Medulla oblongata (tissue), 1 donor: Measurements from ENCODE around the gene P2RX6.
"Not testable (repeated sequence)": the region's sequence is repeated elsewhere in the genome, so short reads cannot be mapped to it uniquely, and the experiment has no call there.

Experiments used
- DNase-seq: peaks from one replicate; pipeline ENCODE4 v3.0.0-alpha.2; 2015; ENCODE audit errors: extremely low spot score

The P2RX6 gene

GRCh38 chr22:21031545-21032036 lies 16.6 kb downstream of the P2RX6 start:
- no peak for DNase-seq

DNA sequence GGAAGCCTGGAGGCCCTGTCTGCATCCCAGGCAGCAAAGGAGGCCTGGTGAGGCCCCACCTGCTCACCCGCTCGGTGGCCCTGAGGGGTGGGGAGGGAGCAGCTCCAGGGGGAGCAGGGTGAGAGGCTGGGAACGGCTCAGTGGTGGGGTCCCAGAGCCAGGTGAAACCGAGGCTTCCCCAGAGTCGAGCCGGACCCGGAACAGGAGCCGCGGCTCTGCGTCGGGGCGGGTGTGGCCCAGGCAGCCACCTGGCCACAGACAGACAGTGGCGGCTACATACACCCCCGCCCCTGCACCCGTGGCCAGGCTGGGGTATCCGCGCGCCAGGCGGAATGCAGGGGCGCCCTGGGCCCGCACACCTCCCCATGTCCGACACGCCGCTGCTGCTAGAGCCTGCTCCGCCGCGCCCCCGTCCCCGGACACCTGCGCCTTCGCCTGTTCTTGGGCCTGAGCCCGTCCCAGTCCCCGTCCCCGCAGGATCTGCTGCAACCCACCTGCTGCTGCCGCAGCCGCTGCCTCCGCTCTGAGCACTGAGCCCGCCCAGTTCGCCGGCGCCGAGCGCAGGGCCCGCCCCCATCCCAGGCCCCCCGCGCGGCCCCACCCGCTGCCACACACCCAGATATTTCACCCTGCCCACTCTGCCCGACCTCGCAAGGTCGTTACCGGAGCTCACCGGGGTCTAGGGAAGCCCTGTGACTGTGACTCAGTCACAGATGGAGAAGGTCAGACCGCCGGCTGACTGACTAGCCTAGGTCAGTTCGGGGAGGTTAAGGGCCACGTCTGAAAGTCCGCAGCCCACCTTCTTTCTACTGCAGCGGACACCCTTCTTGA lies 17.3 kb downstream of the P2RX6 start, which contains the start of gene SLC7A4:
SLC7A4 (minus strand) TSS at position 525 of the 831 bp plus-strand sequence. CDS start 749 bp downstream, outside the sequence.
- DNase-seq, result no peak

- no peak for DNase-seq
Measured at GRCh38 chr22:21032868-21033688, 18.1 kb downstream of the P2RX6 start.

GRCh38 chr22:21033895-21034294 lies 18.9 kb downstream of the P2RX6 start:
- DNase-seq, result no peak

- DNase-seq, result no peak
Measured at GRCh38 chr22:21034989-21035388, 20.0 kb downstream of the P2RX6 start.

GRCh38 chr22:21038405-21038804 lies 23.4 kb downstream of the P2RX6 start:
- DNase-seq, result peak; percentile 10

DNA sequence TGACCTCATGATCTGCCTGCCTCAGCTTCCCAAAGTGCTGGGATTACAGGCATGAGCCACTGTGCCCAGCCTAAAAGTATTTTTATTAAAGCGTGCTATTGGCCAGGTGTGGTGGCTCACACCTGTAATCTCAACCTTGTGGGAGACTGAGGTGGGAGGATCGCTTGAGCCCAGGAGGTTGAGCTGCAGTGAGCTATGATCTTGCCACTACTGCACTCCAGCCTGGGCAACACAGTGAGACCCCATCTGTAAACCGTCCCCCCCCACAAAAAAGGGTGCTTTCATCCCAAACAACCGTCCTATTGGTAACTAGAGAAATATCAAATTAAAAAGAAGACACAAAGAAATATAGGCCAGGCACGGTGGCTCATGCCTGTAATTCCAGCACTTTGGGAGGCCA lies 24.2 kb downstream of the P2RX6 start:
- DNase-seq, result not testable (repeated sequence)

DNA sequence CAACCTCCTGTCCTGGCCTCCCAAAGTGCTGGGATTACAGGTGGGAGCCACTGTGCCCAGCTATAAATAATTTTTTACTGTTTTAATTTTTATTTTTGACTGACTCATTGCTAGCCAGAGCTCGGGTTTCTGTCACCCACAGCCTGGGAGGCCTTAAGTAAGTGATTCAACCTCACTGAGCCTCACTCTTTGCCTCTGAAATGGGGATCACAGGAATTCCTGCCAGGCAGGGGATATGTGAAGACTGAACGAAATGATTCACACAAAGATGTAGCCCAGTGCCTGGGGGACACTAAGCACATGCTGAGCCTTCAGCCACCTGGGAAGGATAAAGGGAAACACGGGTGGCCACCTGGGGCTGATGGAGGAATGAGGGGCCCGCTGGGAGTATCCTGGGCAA lies 27.0 kb downstream of the P2RX6 start:
- no peak for DNase-seq

- no peak for DNase-seq
Measured at GRCh38 chr22:21042978-21043859, 28.3 kb downstream of the P2RX6 start.

GRCh38 chr22:21043860-21044535 lies 29.0 kb downstream of the P2RX6 start:
- DNase-seq, result no peak

DNA sequence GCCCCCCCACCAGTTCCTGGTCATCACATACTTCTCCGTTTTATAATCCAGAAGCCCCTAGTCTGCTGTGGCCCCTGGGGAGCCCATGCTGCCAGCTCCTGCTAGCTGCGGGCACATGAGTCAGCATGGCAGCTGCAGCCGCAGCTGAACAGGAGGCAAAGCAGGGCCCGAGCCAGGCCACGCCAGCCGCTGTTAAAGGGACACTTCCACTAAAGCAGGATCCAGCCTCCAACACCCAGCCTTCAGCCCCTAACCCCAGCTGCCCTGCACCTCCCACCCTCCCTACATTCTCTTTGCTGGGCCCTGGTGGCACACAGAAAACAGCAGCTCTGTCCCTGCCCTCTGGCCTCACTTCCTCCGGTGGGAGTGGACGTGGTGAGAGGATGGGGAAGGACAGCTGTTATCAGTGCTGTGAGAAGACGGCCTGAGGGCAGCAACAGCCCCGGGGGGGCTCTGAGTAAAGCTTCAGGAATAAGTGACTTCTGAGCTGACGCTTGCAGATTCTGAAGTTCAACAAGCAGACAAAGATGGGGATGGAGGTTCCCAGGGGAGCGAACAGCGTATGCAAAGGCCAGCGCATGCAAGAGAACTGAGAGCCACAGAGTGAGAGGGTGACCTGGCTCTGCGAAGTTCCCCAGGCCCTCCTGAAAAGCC lies 30.1 kb downstream of the P2RX6 start:
- peak; percentile 12 for DNase-seq

DNA sequence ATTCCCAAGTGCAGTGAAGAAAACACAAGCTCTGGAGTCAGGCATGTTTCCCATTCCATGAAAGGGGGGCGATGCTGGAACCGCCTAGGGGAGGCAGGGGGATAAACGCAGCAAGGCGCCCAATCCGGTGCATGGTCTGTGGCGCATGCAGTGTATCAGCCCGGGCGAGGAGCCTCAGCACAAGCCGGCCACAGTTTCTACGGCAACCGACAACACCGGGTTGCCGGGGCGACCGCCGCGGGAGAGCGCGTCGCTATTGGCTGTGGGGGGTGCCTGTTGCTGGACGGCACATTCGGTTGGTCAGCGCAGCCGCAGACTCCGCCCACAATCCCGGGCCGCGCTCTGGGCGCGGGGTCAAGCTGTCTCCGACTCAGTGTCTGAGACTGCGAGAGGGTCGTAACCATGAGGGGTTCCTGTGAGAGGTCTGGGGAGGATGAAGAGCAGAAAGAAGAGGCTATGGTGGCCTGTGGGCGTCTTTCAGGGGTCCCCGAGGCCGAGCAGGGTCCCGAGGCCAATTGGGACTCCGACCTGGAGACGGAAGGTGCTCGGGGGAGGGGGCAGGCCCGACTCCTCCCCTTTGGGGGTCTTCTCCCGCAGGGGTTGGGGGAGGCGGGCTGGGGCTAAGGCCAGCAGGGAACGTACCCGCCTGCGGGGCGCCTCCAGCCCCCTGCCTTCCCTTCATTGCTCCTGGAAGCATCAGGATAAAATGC lies 30.8 kb downstream of the P2RX6 start, which contains the start of gene LRRC74B:
LRRC74B (plus strand) TSS at position 362 of the 710 bp plus-strand sequence; CDS start at position 403, 41 bp downstream.
- peak; percentile 88 for DNase-seq

DNA sequence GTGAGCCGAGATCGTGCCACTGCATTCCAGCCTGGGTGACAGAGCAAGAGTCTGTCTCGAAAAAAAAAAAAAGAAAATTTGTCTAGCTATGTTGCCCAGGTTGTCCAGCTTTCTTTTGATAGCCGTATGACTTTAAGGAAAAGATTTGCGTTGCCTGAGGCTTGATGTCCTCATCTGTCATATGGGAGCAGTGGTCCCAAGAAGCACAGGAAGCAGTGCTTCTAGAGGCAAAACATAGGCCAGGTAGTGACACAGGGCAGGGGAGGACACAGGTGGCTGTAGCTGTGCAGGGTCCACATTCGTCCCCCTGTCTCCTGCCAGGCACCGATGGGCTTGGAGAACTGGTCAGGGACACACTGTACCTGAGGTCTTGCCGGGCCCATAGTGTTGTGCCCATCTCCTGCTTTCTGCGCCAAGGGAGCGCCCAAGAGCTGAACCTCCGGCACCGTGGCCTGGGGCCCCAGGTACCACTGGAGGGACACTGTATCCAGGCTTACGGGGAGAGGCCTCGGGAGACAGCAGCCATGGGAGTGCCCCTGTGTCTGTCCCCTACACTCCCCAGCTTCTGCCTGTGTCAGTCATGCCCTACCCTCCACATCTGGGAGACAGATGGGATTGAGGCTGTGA lies 32.2 kb downstream of the P2RX6 start:
- no peak for DNase-seq

DNA sequence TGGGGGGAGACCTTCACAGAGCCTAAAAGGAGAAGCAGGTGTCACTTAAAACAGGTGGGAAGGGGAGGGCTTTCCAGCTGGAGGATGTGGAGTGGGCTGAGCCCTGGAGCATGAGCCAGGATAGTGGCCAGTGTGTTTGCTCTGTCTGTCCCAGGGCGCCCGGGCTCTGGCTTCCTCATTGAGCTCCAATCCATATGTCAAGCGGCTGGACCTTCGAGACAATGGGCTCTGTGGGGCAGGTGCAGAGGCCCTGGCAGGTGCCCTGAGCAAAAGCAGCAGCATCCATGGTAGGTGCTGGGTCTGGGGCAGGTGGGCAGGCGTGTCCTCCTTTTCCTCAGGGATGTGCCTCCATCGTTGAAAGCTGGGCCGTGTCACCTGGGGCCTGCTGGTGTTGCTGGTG lies 32.8 kb downstream of the P2RX6 start:
- no peak for DNase-seq

DNA sequence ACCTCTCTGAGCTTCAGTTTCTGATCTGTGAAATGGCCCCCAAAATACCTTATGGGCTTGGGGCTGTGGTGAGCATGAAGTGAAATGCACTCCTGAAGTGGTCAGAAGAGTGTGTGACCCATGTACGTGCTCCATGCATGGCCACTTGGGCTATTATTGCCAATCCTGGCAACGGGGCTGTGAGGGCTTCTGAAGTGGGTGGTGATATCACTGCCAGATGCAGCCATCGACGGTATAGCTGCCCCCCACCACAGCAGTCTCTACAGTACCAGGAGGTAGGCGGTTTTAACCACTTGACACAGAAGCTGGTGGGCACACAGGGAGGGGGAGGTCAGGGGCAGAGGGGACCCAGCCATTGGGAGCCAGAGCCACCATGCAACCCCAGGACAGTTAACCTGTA lies 33.5 kb downstream of the P2RX6 start:
- DNase-seq, result not testable (repeated sequence)

- DNase-seq, result not testable (repeated sequence)
Measured at GRCh38 chr22:21048965-21049364, 34.0 kb downstream of the P2RX6 start.

DNA sequence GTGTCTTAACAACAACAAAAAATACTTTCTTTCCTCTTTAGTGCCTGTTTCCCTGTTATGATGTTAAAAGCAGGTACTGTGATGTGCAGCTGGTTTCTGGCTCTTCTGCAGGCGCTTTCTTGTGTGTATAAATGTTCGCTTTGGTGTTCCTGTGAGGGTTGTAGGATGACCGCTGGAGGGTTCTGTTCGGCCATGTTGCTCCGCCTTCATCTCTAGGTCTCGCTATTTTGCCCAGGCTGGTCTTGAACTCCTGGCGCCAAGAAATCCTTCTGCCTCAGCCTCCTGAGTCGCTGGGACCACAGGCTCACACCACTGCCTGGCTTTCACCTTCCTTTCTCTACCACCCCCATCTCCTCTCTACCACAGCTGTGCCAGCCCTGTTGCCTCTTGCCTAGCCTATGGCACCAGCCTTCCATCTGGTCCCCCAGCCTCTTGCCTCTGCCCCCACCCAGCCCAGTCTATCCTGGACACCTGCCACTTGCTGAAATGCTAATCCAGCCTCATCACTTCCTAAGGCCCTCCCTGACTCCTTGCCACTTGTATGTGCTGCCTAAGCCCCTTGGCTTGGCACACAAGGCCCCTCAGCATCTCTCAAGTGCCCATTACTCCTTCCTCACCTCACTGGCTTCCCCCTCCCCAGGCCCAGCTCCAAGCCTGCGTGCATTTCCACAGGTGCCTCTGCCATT lies 36.3 kb downstream of the P2RX6 start:
- DNase-seq, result no peak

DNA sequence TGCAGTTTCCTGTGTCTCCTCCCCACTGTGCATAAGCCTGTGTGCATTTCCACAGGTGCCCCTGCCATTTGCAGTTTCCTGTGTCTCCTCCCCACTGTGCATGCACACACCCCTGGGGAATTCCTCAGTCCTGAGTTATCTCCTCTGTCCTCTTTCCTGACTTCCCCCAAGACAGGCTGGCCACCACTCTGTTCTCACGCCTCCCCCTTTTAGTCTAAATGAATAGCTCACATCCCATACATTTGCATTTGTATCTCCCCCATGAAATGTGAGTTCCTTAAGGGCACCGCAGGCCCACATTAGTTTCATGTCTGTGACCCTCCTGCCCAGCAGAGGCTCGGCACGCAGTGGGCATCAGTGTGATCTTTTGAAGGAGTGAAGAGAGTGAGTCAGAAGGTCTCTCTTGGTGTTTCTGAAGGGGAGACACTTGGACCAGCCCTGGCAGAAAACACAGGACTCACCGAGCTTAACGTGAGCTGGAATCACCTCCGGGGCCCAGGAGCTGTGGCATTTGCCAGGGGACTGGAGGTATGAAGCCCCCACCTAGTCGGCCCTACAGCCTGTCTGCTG lies 37.0 kb downstream of the P2RX6 start:
- DNase-seq, result no peak
